Stimulated activated naive B cell treated with anti-CD40 and anti-IgM and Interleukin-4, amounts not matched to agents 10 μg/mL and 1 μg/mL and 100 μg/mL, for 72 hours (primary cell): ENCODE results near the gene IP6K3.

Experiments used
- ATAC-seq, 2 donors: fragments of 150-1000 bp; cut with Tn5 transposase; replicated peaks; 2 replicates each; pipeline ENCODE4 v1.10.0; 2021; ENCODE audit warnings: moderate library complexity in 1 of 2
- DNase-seq: peaks from one replicate; pipeline ENCODE4 v3.0.0; 2021
- H3K27ac Mint-ChIP-seq: one replicate; pipeline ENCODE4 v1.8.0; 2022; ENCODE audit warnings: mild to moderate bottlenecking, mixed read lengths
- H3K27me3 Mint-ChIP-seq, 2 donors: one replicate each; pipeline ENCODE4 v1.8.0; 2022; ENCODE audit warnings: mixed read lengths in 2 of 2
- H3K36me3 Mint-ChIP-seq, 2 donors: one replicate each; pipeline ENCODE4 v1.8.0; 2022; ENCODE audit warnings: mixed read lengths in 2 of 2, mild to moderate bottlenecking in 1 of 2
- H3K4me1 Mint-ChIP-seq, 2 donors: one replicate each; pipeline ENCODE4 v1.8.0; 2022; ENCODE audit warnings: mixed read lengths in 2 of 2, mild to moderate bottlenecking in 1 of 2
- H3K4me3 Mint-ChIP-seq, 2 donors: one replicate each; pipeline ENCODE4 v1.8.0; 2022; ENCODE audit warnings: mild to moderate bottlenecking in 2 of 2, mixed read lengths in 2 of 2, moderate library complexity in 1 of 2
- H3K9me3 Mint-ChIP-seq, 2 donors: one replicate each; pipeline ENCODE4 v1.8.0; 2022; ENCODE audit warnings: mixed read lengths in 2 of 2, mild to moderate bottlenecking in 1 of 2

The IP6K3 gene

DNA sequence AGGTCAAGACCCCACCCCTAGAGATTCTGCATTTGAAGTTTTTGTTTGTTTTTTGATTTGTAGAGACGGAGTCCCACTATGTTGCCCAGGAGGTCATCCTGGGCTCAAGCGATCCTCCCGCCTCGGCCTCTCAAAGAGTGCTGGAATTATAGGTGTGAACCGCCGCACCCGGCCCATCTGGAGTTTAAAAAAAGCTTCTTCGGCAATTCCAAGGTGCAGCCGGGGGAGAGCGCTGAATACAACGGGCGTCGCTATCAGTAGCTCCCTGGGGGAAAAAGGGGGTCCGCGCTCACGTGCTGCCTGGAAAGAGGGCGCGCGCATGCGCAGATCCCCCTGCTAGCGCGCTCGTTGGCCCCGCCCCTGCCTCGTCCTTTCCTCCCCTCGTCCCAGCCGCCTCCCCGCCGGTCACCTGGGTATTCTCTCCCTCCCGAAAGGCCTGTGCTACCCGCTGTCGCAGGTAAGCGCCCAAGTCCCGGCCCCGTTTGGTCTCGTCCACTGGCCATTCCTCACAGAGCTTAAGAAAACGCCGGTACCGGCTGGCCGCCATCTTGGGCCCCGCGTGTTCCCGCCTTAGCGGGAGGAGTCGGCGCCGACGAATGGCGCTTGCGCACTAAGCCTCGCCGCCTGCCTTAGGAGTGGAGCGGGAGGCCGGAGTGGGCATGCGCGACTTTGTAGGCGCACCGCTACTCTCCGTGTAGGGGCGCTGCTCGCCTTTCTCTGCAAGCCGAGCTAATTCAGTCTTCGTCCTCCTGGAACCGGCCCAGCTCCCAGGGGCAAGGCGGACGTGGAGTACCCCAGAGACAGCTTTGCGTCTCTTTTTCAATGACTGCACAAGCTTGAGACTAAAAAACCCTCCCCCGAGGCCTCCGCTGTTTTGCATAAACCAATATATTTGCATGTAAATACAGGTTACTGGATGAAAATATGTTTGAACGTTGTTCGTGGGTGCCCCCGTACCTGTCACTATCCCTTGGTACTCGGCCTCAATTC lies 35.3 kb downstream of the IP6K3 start, which contains the start of gene UQCC2:
Gene UQCC2 (minus strand): TSS at position 561 of the 990 bp plus-strand sequence. CDS start 14 bp downstream, at position 547.
- Mint-ChIP-seq H3K9me3 (no peaks in the 10 kb centered on the region), H3K36me3 (peaks cover 24 to 34% of the 10 kb centered on the region in 2 donors), H3K27me3 (no peaks in the 10 kb centered on the region), H3K27ac (peak within 1 kb of the TSS; percentile 100), H3K4me1 (peaks cover 28 to 45% of the 10 kb centered on the region in 2 donors), H3K4me3 (peak within 1 kb of the TSS; percentile 99 to 100)
- ATAC-seq, result peak; percentile 94 to 96
- peak; percentile 94 for DNase-seq

DNA sequence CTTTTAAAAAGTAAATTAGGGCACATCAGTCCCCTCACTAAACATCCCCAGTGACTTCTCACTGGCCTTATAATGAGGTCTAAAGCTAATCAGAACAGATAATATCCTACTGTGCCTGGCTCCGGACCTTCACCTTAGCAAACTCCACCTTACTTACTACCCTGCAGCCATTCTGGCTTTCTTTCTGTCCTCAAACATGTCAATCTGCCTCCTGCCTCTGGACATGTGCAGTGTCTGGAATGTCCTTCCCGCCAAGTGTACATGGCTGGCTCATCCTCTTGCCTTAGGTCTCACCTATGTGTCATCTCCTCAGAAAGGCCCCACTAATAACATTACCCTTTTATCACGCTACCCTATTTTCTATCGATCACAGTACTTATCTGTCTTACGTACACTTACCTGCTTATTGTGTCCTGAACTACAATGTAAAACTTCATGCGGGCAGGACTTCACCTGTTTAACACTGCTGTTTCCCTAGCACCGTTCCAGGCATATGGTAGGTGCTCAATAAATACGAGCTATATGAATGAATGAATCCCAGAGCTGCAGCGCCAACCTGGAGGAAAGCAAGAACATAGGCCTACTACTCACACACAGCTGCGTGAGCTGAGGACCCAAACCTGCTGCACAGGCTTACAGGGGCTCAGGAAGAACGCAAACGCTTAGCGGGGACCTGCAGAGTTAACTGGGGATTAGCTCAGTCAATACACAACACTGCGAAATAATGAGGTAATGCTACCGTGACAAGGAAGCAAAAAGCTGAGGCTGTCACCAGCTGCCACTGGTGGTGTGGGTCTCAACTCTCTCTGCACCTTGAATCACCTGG lies 36.2 kb downstream of the IP6K3 start:
- Mint-ChIP-seq H3K27ac (peak overlapping the region; percentile 100), H3K4me1 (peaks cover 32 to 49% of the 10 kb centered on the region in 2 donors), H3K4me3 (peak overlapping the region; percentile 99 to 100), H3K27me3 (no peaks in the 10 kb centered on the region), H3K9me3 (no peaks in the 10 kb centered on the region), H3K36me3 (peaks cover 27 to 38% of the 10 kb centered on the region in 2 donors)
- DNase-seq (no peak), ATAC-seq (peak; percentile 0 to 14)

DNA sequence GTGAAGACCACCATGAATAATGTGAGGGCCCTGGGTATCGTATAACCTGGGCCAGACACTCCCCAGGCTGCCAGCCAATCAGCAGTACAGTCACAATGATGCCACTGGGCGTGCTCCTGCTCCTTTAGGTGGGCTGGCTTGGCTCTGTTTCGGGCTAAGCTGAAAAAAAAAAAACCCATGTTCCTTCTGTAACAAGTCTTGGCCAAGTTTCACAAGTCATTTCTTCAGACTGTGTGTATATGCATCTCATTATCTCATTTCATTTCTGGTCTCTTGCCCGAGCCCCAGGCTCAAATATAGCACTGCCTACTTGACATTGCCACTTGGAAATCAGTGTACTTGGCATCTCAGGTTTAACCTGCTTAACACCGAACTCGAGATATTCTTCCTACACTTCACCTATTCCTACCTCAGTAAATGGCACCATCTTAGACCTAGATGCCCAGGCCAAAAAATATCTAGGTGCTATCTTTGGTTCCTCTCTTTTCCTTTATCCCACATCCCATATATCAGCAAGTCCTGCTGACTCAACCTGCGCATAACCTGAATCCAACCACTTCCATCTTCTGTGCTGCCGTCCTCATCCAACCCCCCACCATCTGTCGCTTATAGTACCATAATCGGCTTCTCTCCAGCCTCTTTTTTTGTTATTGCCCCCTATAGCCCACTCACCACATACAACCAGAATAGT lies 37.0 kb downstream of the IP6K3 start:
- Mint-ChIP-seq H3K9me3 (no peaks in the 10 kb centered on the region), H3K27me3 (no peaks in the 10 kb centered on the region), H3K27ac (no peak overlapping the region), H3K4me3 (peak overlapping the region in 1 of 2 donors; percentile 99), H3K4me1 (peaks cover 36 to 55% of the 10 kb centered on the region in 2 donors), H3K36me3 (peaks cover 29 to 39% of the 10 kb centered on the region in 2 donors)
- ATAC-seq (no peak), DNase-seq (no peak)

DNA sequence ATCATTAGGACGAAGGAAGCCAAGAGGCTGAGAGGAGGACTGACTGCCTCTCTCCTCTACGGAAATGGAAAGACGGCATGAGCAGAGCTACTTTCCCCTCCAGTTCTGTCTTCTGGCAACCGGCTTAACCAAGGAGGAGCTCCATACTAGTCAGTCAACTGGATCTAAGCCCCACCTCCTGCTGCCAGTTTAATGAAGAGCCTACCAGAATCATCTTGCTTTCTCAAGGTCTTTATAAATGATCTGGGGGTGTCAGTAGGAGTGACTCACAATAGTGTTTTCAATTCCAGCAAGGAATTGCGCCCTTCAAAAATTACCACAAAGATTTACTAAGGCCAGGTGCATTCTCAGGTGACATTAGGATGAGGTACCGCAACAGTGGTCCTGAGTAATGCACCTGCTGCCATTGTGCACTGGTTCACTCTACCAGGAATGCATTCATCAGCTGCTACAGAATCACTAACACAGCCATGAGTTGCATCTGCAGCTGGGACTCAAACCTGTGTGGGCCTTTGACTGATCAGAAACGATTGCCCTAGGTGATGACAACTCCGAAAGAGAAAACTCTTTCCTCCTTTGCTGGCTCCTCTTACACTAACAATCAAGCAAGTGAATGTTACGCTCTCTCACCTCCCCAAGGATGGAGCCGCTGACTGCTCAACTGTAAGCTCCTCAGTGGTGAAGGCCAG lies 38.0 kb downstream of the IP6K3 start:
- no peak for ATAC-seq
- Mint-ChIP-seq H3K9me3 (no peaks in the 10 kb centered on the region), H3K27me3 (no peaks in the 10 kb centered on the region), H3K36me3 (peaks cover 31 to 49% of the 10 kb centered on the region in 2 donors), H3K4me1 (peaks cover 35 to 59% of the 10 kb centered on the region in 2 donors), H3K4me3 (no peak overlapping the region), H3K27ac (no peak overlapping the region)
- DNase-seq, result no peak

DNA sequence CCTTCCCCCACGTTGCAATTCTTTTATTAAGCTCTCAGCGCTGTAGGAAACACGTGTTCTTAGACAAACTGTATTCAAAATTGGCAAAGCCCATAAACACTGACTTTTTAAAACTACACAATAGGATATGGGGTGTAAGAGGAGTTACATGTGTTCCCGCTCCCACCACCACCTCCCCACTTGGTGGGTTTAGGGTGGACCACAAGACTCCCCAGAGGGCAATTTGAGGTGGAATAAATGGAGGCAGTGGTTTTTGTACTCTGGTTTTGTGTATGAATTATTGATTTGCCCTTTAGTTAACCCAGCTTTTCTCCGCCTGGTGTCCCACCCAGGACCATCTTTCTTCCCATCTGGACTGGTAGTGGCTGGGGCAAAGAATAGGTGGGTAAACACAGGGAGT lies 38.9 kb downstream of the IP6K3 start:
- Mint-ChIP-seq H3K27ac (no peak overlapping the region), H3K27me3 (no peaks in the 10 kb centered on the region), H3K9me3 (no peaks in the 10 kb centered on the region), H3K4me1 (peaks cover 35 to 59% of the 10 kb centered on the region in 2 donors), H3K4me3 (no peak overlapping the region), H3K36me3 (peaks cover 31 to 52% of the 10 kb centered on the region in 2 donors)
- no peak for DNase-seq
- ATAC-seq, result no peak

DNA sequence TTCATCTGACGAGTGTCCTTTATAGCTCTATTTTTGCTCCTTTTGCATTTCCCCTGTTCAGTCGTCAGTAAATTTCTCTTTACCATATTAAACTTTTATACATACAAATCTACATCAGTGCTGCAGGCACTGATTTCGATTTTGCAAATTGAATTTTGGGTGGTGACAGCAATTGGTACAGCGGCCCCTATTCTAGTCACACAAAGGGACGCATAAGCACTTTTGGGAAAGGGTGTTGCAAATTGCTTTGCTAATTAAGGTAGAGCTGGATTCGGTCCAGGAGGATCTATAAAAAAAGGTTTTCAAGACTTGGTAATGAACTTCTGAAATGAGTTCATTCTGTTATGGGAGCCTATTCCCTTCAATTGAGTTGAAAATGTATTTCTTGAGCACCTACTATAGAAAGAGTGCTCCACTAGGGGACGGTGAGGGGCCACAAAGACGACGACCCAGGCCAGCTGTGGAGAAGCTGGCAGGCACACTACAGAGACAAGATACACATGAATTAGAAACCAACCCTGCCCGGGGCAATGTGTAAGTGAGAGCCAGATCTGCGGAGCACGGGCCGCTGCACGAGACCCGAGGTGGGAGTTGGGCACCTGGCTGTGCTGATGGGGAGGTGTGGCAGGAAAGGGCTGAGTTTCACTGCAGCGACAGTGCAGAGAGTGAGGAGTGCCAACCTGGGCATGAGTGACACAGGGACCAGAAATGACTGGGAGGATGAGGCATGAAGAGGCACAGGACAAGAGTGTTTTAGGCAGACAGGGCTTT lies 40.6 kb downstream of the IP6K3 start:
- no peak overlapping the region for H3K4me3 Mint-ChIP-seq
- H3K9me3 Mint-ChIP-seq, result no peaks in the 10 kb centered on the region
- H3K4me1 Mint-ChIP-seq, result peaks cover 37 to 56% of the 10 kb centered on the region in 2 donors
- DNase-seq (no peak), ATAC-seq (no peak)
- H3K36me3 Mint-ChIP-seq, result peaks cover 34 to 55% of the 10 kb centered on the region in 2 donors
- no peaks in the 10 kb centered on the region for H3K27me3 Mint-ChIP-seq
- H3K27ac Mint-ChIP-seq, result peak overlapping the region; percentile 49

- H3K4me1 Mint-ChIP-seq, result peaks cover 35 to 54% of the 10 kb centered on the region in 2 donors
- no peak overlapping the region for H3K27ac Mint-ChIP-seq
- no peaks in the 10 kb centered on the region for H3K9me3 Mint-ChIP-seq
- H3K4me3 Mint-ChIP-seq, result no peak overlapping the region
- H3K27me3 Mint-ChIP-seq, result no peaks in the 10 kb centered on the region
- DNase-seq, result no peak
- ATAC-seq, result no peak
- peaks cover 38 to 53% of the 10 kb centered on the region in 2 donors for H3K36me3 Mint-ChIP-seq
These were observed 41.3 kb downstream of the IP6K3 start for GRCh38 chr6:33705268-33705885.

- ATAC-seq (no peak), DNase-seq (no peak)
- peaks cover 37 to 48% of the 10 kb centered on the region in 2 donors for H3K36me3 Mint-ChIP-seq
- no peaks in the 10 kb centered on the region for H3K9me3 Mint-ChIP-seq
- H3K4me3 Mint-ChIP-seq, result no peak overlapping the region
- peak overlapping the region; percentile 1 for H3K27ac Mint-ChIP-seq
- no peaks in the 10 kb centered on the region for H3K27me3 Mint-ChIP-seq
- H3K4me1 Mint-ChIP-seq, result peaks cover 33 to 53% of the 10 kb centered on the region in 2 donors
These were observed 42.3 kb downstream of the IP6K3 start for GRCh38 chr6:33704215-33705066.

- DNase-seq (no peak), ATAC-seq (peak; percentile 51 to 67)
- no peaks in the 10 kb centered on the region for H3K9me3 Mint-ChIP-seq
- H3K27me3 Mint-ChIP-seq, result no peaks in the 10 kb centered on the region
- H3K27ac Mint-ChIP-seq, result no peak overlapping the region
- H3K36me3 Mint-ChIP-seq, result peaks cover 32 to 34% of the 10 kb centered on the region in 2 donors
- H3K4me3 Mint-ChIP-seq, result no peak overlapping the region
- peaks cover 36 to 57% of the 10 kb centered on the region in 2 donors for H3K4me1 Mint-ChIP-seq
These were observed 44.2 kb downstream of the IP6K3 start for GRCh38 chr6:33702345-33702977.

- Mint-ChIP-seq H3K4me3 (peak overlapping the region in 1 of 2 donors; percentile 45), H3K9me3 (no peaks in the 10 kb centered on the region), H3K27me3 (no peaks in the 10 kb centered on the region), H3K4me1 (peaks cover 44 to 69% of the 10 kb centered on the region in 2 donors), H3K36me3 (peaks cover 32 to 42% of the 10 kb centered on the region in 2 donors), H3K27ac (peak overlapping the region; percentile 91)
- peak; percentile 61 for DNase-seq
- peak; percentile 76 to 79 for ATAC-seq
These were observed 46.2 kb downstream of the IP6K3 start for GRCh38 chr6:33700391-33701050.

DNA sequence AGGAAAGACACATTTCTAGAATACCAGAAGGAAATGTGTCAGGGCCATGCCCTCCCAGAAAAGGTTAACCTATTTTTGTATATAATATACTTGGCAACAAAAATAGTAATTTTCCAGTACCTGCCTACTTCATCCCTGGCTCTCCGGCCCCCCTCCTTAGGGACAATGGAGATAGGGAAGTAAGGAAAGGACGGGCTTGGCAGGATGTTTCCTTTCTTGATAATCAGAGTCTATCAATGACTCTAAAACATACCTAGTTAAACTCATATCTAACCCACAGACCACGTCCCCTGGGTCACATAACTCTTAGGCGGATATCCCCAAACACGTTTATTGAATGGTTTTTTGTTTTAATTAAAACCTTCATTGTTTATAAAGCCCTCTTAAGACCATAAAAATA lies 47.0 kb downstream of the IP6K3 start:
- Mint-ChIP-seq H3K27me3 (no peaks in the 10 kb centered on the region), H3K9me3 (no peaks in the 10 kb centered on the region), H3K4me1 (peaks cover 47 to 71% of the 10 kb centered on the region in 2 donors), H3K27ac (peak overlapping the region; percentile 91), H3K4me3 (no peak overlapping the region), H3K36me3 (peaks cover 34 to 46% of the 10 kb centered on the region in 2 donors)
- DNase-seq, result no peak
- peak; percentile 54 to 64 for ATAC-seq
